GM12872 (cell line): ENCODE data around the gene AGBL1.

ENCODE experiments used
- TF ChIP-seq, protein P1 (sequence below): IDR thresholded peaks from 3 replicates; pipeline ENCODE4 v1.5.1; 2011; ENCODE audit warnings: low read depth, mild to moderate bottlenecking, low read length, moderate library complexity; ENCODE audit not compliant: insufficient read depth

Gene AGBL1

DNA sequence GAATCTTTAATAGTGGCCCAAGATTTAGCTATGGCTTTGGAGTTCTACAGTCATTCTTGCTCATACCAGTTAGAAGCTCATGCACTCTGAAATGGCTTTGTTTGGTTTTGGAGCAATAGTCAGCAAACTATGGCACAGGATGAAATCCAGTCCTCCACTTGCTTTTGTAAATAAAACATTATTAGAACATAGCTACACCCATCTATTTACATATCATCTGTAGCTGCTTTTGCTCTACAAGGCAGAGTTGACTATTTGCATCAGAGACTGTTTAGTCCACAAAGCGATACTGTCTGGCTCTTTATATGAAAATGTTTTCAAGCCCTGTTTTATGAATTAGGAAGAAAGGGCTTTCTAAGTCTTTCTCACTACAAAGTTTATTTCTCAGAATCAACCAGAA is 716.9 kb downstream of the AGBL1 start:
- TF ChIP-seq, protein P1, sequence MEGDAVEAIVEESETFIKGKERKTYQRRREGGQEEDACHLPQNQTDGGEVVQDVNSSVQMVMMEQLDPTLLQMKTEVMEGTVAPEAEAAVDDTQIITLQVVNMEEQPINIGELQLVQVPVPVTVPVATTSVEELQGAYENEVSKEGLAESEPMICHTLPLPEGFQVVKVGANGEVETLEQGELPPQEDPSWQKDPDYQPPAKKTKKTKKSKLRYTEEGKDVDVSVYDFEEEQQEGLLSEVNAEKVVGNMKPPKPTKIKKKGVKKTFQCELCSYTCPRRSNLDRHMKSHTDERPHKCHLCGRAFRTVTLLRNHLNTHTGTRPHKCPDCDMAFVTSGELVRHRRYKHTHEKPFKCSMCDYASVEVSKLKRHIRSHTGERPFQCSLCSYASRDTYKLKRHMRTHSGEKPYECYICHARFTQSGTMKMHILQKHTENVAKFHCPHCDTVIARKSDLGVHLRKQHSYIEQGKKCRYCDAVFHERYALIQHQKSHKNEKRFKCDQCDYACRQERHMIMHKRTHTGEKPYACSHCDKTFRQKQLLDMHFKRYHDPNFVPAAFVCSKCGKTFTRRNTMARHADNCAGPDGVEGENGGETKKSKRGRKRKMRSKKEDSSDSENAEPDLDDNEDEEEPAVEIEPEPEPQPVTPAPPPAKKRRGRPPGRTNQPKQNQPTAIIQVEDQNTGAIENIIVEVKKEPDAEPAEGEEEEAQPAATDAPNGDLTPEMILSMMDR: no peak

GRCh38 chr15:86797135-86797534 is 717.5 kb downstream of the AGBL1 start:
- TF ChIP-seq, protein P1: no peak

GRCh38 chr15:86799226-86799625 is 719.6 kb downstream of the AGBL1 start:
- TF ChIP-seq, protein P1: no peak

- TF ChIP-seq, protein P1: no peak
Observed at GRCh38 chr15:86802244-86802643, 722.6 kb downstream of the AGBL1 start.

DNA sequence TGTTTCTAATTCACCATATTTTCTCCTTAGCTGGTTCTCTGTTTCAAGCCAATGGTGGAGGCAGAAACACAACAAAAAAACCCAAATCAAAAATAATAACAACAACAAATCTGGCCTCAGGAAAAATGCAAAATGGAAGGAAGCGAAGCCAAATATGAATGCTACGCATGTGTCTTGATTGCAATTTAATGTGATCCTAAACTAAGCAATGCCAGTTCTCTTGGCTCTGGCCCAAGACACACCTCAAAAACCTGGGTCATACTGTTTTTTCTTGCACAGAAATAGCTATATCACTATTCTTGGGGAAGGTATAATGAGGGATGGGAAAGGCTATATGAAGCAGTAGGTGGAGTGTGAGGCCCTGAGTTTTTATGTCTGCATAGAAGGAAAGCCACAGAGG is 724.7 kb downstream of the AGBL1 start:
- TF ChIP-seq, protein P1: no peak

GRCh38 chr15:86810329-86810728 is 730.7 kb downstream of the AGBL1 start:
- TF ChIP-seq, protein P1: no peak

- TF ChIP-seq, protein P1: no peak
Observed at GRCh38 chr15:86813892-86814291, 734.2 kb downstream of the AGBL1 start.

GRCh38 chr15:86829245-86829644 is 749.6 kb downstream of the AGBL1 start:
- TF ChIP-seq, protein P1: no peak
